HG02798 (cell line): ENCODE data around the gene SLC4A11.

Experiments
- ATAC-seq: cut with Tn5 transposase; IDR thresholded peaks from one replicate; pipeline ENCODE4 v1.9.1; 2021; ENCODE audit warnings: mild to moderate bottlenecking; ENCODE audit not compliant: unreplicated experiment, poor library complexity

The SLC4A11 gene

GRCh38 chr20:3180319-3180718, 58.7 kb downstream of the SLC4A11 start:
- no peak for ATAC-seq

- ATAC-seq = no peak
Measured at GRCh38 chr20:3177746-3178485, 61.1 kb downstream of the SLC4A11 start.
